PC-3 (cell line): ENCODE data around the gene FTO. TPM values are rescaled to one million over a fixed set of nuclear protein-coding genes. Genes with fewer than 3 reads are reported as not detected.
"Not testable (repeated sequence)": the region's sequence is repeated elsewhere in the genome, so short reads cannot be mapped to it uniquely, and the experiment has no call there.

Experiments
- ATAC-seq: fragments of 200-7000 bp; cut with Tn5 transposase; 2 replicates; pipeline ENCODE4 v1.9.1; 2020; ENCODE audit warnings: mild to moderate bottlenecking, moderate library complexity
- BruUV-seq: library from RNA; stranded (reverse); fragments of 400-500 nt; replicated peaks from 2 replicates; lab custom pipeline; 2021; lab: Mats Ljungman, UMichigan
- CTCF ChIA-PET: fragments of 300-600 bp; sonication (Branson Sonifier 250); formaldehyde crosslinking; loops from one replicate; lab custom pipeline; 2022; ENCODE audit warnings: antibody characterized with exemption; lab: Charles Lee
- POLR2A ChIA-PET: fragments of 300-600 bp; sonication (Branson Sonifier 250); formaldehyde crosslinking; loops from one replicate; lab custom pipeline; 2022; ENCODE audit warnings: antibody characterized with exemption; ENCODE audit not compliant: unreplicated experiment; lab: Charles Lee
- DNase-seq: peaks from one replicate; pipeline ENCODE4 v3.0.0-alpha.2; 2015
- H2AFZ ChIP-seq: fragments of 300-600 bp; sonication (generic); 2 replicates; pipeline ENCODE4 v1.6.0; 2016; ENCODE audit warnings: antibody characterized with exemption, low read length
- H3F3A ChIP-seq: fragments of 300-600 bp; sonication (generic); one replicate; pipeline ENCODE4 v1.6.0; 2017; ENCODE audit warnings: antibody characterized with exemption, low read length, control low read depth, mild to moderate bottlenecking; ENCODE audit not compliant: unreplicated experiment
- H3K27ac ChIP-seq: fragments of 300-600 bp; sonication (generic); 2 replicates; pipeline ENCODE4 v1.5.1; 2016; ENCODE audit warnings: mild to moderate bottlenecking, low read length
- H3K27me3 ChIP-seq: fragments of 300-600 bp; sonication (generic); 2 replicates; pipeline ENCODE4 v1.6.1; 2016; ENCODE audit warnings: low read length, mixed read lengths
- H3K36me3 ChIP-seq: fragments of 300-600 bp; sonication (generic); 2 replicates; pipeline ENCODE4 v1.6.1; 2016; ENCODE audit warnings: low read depth, mixed run types, low read length, mixed read lengths
- H3K4me1 ChIP-seq: fragments of 300-600 bp; sonication (generic); 2 replicates; pipeline ENCODE4 v1.5.1; 2016; ENCODE audit warnings: low read length; ENCODE audit not compliant: insufficient read depth
- H3K4me2 ChIP-seq: fragments of 300-600 bp; sonication (generic); 2 replicates; pipeline ENCODE4 v1.6.0; 2016; ENCODE audit warnings: low read length
- H3K4me3 ChIP-seq: fragments of 300-600 bp; sonication (generic); 2 replicates; pipeline ENCODE4 v1.5.1; 2016; ENCODE audit warnings: mild to moderate bottlenecking, low read length, mixed read lengths
- H3K79me2 ChIP-seq: fragments of 300-600 bp; sonication (generic); 2 replicates; pipeline ENCODE4 v1.6.1; 2017; ENCODE audit warnings: low read length, mixed read lengths
- H3K9ac ChIP-seq: fragments of 300-600 bp; sonication (generic); 2 replicates; pipeline ENCODE4 v1.6.0; 2016; ENCODE audit warnings: mild to moderate bottlenecking, low read length
- H3K9me2 ChIP-seq: fragments of 300-600 bp; sonication (generic); replicated peaks from 2 replicates; pipeline ENCODE4 v1.6.1; 2016; ENCODE audit warnings: mixed run types, low read length, mixed read lengths
- H3K9me3 ChIP-seq: fragments of 300-600 bp; sonication (generic); 2 replicates; pipeline ENCODE4 v1.6.1; 2016; ENCODE audit warnings: low read length, mixed read lengths
- H4K20me1 ChIP-seq: fragments of 300-600 bp; sonication (generic); 2 replicates; pipeline ENCODE4 v1.6.1; 2016; ENCODE audit warnings: low read length, mixed read lengths
- EZH2 ChIP-seq: fragments of 300-600 bp; sonication (generic); IDR thresholded peaks from one replicate; pipeline ENCODE4 v1.6.1; 2017; ENCODE audit warnings: antibody characterized with exemption, mild to moderate bottlenecking, low read length; ENCODE audit not compliant: unreplicated experiment
- EZH2phosphoT487 ChIP-seq: fragments of 300-600 bp; sonication (generic); IDR thresholded peaks from 2 replicates; pipeline ENCODE4 v1.6.1; 2018; ENCODE audit warnings: mild to moderate bottlenecking, antibody characterized with exemption, low read length, borderline replicate concordance
- intact Hi-C: fragments of 100-400 bp; cut with micrococcal nuclease; formaldehyde crosslinking; loops from 2 replicates; pipeline ENCODE4 v1.9.0; 2023
- total RNA-seq: library from RNA; depleted of rRNA; stranded (reverse); fragments of >200 nt; gene quantifications from 2 replicates; pipeline ENCODE4 v1.2.3, GENCODE V29; 2014
- TF ChIP-seq, protein P1 (sequence below): fragments of 300-600 bp; sonication (generic); conservative IDR thresholded peaks from 2 replicates; pipeline ENCODE4 v1.5.1; 2017; ENCODE audit warnings: antibody characterized with exemption, low read depth, mild to moderate bottlenecking, low read length

Gene FTO
- total RNA-seq, 1 experiment from 2014 or later: 27.0 TPM

GRCh38 chr16:54180421-54181359, 476.7 kb downstream of the FTO start:
- ChIA-PET CTCF (no interaction called here), POLR2A (no interaction called here)
- Histone ChIP-seq H3K4me3 (no peak overlapping the region), H2AFZ (no peak overlapping the region), H3K4me1 (no peaks in the 10 kb centered on the region), H3K79me2 (no peaks in the 10 kb centered on the region), H3K9me2 (no peaks in the 10 kb centered on the region), H3K9ac (no peak overlapping the region), H4K20me1 (no peaks in the 10 kb centered on the region), H3K27me3 (peaks cover 42% of the 10 kb centered on the region), H3K36me3 (no peaks in the 10 kb centered on the region), H3K4me2 (no peak overlapping the region), H3K9me3 (no peaks in the 10 kb centered on the region), H3K27ac (no peak overlapping the region), H3F3A (no peaks in the 10 kb centered on the region)
- ATAC-seq (no peak), DNase-seq (no peak)
- no TSS peak for BruUV-seq
- intact Hi-C loops: no loop called here
- TF ChIP-seq EZH2phosphoT487 (no peak), EZH2 (no peak)
- TF ChIP-seq, protein P1, sequence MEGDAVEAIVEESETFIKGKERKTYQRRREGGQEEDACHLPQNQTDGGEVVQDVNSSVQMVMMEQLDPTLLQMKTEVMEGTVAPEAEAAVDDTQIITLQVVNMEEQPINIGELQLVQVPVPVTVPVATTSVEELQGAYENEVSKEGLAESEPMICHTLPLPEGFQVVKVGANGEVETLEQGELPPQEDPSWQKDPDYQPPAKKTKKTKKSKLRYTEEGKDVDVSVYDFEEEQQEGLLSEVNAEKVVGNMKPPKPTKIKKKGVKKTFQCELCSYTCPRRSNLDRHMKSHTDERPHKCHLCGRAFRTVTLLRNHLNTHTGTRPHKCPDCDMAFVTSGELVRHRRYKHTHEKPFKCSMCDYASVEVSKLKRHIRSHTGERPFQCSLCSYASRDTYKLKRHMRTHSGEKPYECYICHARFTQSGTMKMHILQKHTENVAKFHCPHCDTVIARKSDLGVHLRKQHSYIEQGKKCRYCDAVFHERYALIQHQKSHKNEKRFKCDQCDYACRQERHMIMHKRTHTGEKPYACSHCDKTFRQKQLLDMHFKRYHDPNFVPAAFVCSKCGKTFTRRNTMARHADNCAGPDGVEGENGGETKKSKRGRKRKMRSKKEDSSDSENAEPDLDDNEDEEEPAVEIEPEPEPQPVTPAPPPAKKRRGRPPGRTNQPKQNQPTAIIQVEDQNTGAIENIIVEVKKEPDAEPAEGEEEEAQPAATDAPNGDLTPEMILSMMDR: no peak

GRCh38 chr16:54181683-54182329, 477.9 kb downstream of the FTO start:
- BruUV-seq: not testable (repeated sequence)

GRCh38 chr16:54185045-54185444, 481.1 kb downstream of the FTO start:
- H3K79me2 ChIP-seq: no peaks in the 10 kb centered on the region
- intact Hi-C loops: no loop called here

More at GRCh38 chr16:54181683-54182329, 477.9 kb downstream of the FTO start:
- H3K36me3 ChIP-seq, H3K9me3 ChIP-seq, intact Hi-C loops, CTCF ChIA-PET, DNase-seq, H3K4me3 ChIP-seq, H4K20me1 ChIP-seq, H3K4me1 ChIP-seq, H3K4me2 ChIP-seq, POLR2A ChIA-PET, ATAC-seq, H3F3A ChIP-seq, H3K79me2 ChIP-seq, H3K9ac ChIP-seq, H2AFZ ChIP-seq, H3K27ac ChIP-seq, H3K9me2 ChIP-seq: not testable (repeated sequence)
- H3K27me3 ChIP-seq: peaks cover 42% of the 10 kb centered on the region

More at GRCh38 chr16:54185045-54185444, 481.1 kb downstream of the FTO start:
- no peaks in the 10 kb centered on the region for H3K4me1 ChIP-seq
- no peak overlapping the region for H2AFZ ChIP-seq
- TF ChIP-seq, protein P1: no peak
- TF ChIP-seq EZH2 (no peak), EZH2phosphoT487 (no peak)
- no peak for ATAC-seq
- BruUV-seq: no TSS peak
- no peak overlapping the region for H3K27ac ChIP-seq
- CTCF ChIA-PET: no interaction called here
- H3K9me3 ChIP-seq: no peaks in the 10 kb centered on the region
- H3F3A ChIP-seq: no peaks in the 10 kb centered on the region
- no peak overlapping the region for H3K9ac ChIP-seq
- H3K4me2 ChIP-seq: no peak overlapping the region
- no peaks in the 10 kb centered on the region for H3K36me3 ChIP-seq
- no peak overlapping the region for H3K4me3 ChIP-seq
- no peak for DNase-seq
- H3K27me3 ChIP-seq: peaks cover 43% of the 10 kb centered on the region
- no peaks in the 10 kb centered on the region for H4K20me1 ChIP-seq
- no peaks in the 10 kb centered on the region for H3K9me2 ChIP-seq
- POLR2A ChIA-PET: no interaction called here
